ENCODE measurements around the gene HSF5. TPM values are rescaled to one million over a fixed set of nuclear protein-coding genes. Genes with fewer than 3 reads are reported as not detected.

The HSF5 gene
- total and polyA plus RNA-seq, 2 of the 13 experiments (the other 11 are each of a cell fraction or from before 2014, with no cell fraction given): not detected

GRCh38 chr17:58380207-58381123, 107.7 kb downstream of the HSF5 start (continued):
- peak; percentile 33; the same call in 1 of the 2 replicates for TF ChIP-seq ZSCAN29 (CRISPR knock-in tag; conservative IDR thresholded peaks at IDR 0.05)
- no peak for TF ChIP-seq RELA (CRISPR knock-in tag; IDR thresholded peaks at IDR 0.05)
- TF ChIP-seq ZNF652 (CRISPR knock-in tag; IDR thresholded peaks at IDR 0.05; ENCODE audit: borderline replicate concordance, low read depth): peak; percentile 43; the same call in 1 of the 2 replicates
- 0 out of 2 replicates have a peak, but pooled peaks have one; percentile 55 for TF ChIP-seq IRX3 (CRISPR knock-in tag; IDR thresholded peaks at IDR 0.05; ENCODE audit: borderline replicate concordance, low read depth)
- no peak for TF ChIP-seq ZNF646 (CRISPR knock-in tag; IDR thresholded peaks at IDR 0.05)
- 0 out of 2 replicates have a peak, but pooled peaks have one; percentile 59 for TF ChIP-seq ZNF777 (CRISPR knock-in tag; IDR thresholded peaks at IDR 0.05)
- peak; percentile 67; the same call in 1 of the 2 replicates for TF ChIP-seq ZC3H4 (CRISPR knock-in tag; IDR thresholded peaks at IDR 0.05; ENCODE audit: borderline replicate concordance)
- TF ChIP-seq ATAD3A (CRISPR knock-in tag; IDR thresholded peaks at IDR 0.05): no peak
- no peak for TF ChIP-seq ZBTB38 (CRISPR knock-in tag; IDR thresholded peaks at IDR 0.05)
- TF ChIP-seq STAT6 (CRISPR knock-in tag; IDR thresholded peaks at IDR 0.05; ENCODE audit: borderline replicate concordance): 0 out of 2 replicates have a peak, but pooled peaks have one; percentile 50
- TF ChIP-seq RXRA (CRISPR knock-in tag; IDR thresholded peaks at IDR 0.05): no peak
- 0 out of 2 replicates have a peak, but pooled peaks have one; percentile 47 for TF ChIP-seq ZNF354B (CRISPR knock-in tag; IDR thresholded peaks at IDR 0.05)
- TF ChIP-seq THAP9 (CRISPR knock-in tag; IDR thresholded peaks at IDR 0.05; ENCODE audit: borderline replicate concordance): no peak; the same call in 1 of the 2 replicates
- 0 out of 2 replicates have a peak, but pooled peaks have one; percentile 49 for TF ChIP-seq EHMT2 (IDR thresholded peaks at IDR 0.05; ENCODE audit: borderline replicate concordance, low read depth, low read length)
- TF ChIP-seq MXD3 (CRISPR knock-in tag; IDR thresholded peaks at IDR 0.05): no peak

Measured in HepG2 (cell line).